HG02642 (cell line): ENCODE measurements around the gene CXorf49.
"Not testable (repeated sequence)": the region's sequence is repeated elsewhere in the genome, so short reads cannot be mapped to it uniquely, and the experiment has no call there.

Experiments used
- ATAC-seq: cut with Tn5 transposase; IDR thresholded peaks from one replicate; pipeline ENCODE4 v1.9.1; 2021; ENCODE audit warnings: mild to moderate bottlenecking; ENCODE audit not compliant: unreplicated experiment, poor library complexity

Gene CXorf49

DNA sequence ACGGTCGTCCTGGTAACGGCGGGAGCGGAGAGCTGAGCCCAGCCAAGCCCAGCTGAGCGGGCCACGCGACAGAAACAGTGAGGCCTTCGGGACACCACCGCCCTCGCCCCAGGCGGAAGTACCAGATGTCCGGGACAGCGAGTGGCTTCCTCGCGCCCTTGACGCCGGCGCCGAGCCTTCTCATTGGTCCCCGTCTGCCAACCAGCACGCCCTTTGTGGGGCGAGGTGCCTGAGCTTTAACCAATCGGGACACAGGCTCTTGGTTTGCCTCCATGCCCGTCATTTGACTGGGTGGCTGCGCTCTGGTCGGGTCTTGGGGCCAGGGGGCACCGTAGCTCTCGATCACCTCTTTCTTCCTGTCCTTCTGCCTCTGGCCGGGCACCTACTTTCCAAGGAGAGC is at the start of gene CXorf49:
CXorf49 (minus strand) TSS at position 101 of the 400 bp plus-strand sequence. CDS start 134 bp downstream, outside the sequence.
- not testable (repeated sequence) for ATAC-seq

- not testable (repeated sequence) for ATAC-seq
Measured at GRCh38 chrX:71767134-71767533, 49.0 kb upstream of the CXorf49 start.

- not testable (repeated sequence) for ATAC-seq
Measured at GRCh38 chrX:71765613-71766012, 47.5 kb upstream of the CXorf49 start.

- ATAC-seq: not testable (repeated sequence)
Measured at GRCh38 chrX:71764832-71765231, 46.7 kb upstream of the CXorf49 start.

DNA sequence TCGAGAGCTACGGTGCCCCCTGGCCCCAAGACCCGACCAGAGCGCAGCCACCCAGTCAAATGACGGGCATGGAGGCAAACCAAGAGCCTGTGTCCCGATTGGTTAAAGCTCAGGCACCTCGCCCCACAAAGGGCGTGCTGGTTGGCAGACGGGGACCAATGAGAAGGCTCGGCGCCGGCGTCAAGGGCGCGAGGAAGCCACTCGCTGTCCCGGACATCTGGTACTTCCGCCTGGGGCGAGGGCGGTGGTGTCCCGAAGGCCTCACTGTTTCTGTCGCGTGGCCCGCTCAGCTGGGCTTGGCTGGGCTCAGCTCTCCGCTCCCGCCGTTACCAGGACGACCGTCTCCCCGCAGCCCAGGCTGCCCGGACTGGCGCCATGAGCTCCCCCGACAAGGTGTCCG is 45.0 kb upstream of the CXorf49 start, which contains the start of gene CXorf49B:
CXorf49B (plus strand) TSS at position 301 of the 400 bp plus-strand sequence; CDS start at position 376, 75 bp downstream.
- not testable (repeated sequence) for ATAC-seq

DNA sequence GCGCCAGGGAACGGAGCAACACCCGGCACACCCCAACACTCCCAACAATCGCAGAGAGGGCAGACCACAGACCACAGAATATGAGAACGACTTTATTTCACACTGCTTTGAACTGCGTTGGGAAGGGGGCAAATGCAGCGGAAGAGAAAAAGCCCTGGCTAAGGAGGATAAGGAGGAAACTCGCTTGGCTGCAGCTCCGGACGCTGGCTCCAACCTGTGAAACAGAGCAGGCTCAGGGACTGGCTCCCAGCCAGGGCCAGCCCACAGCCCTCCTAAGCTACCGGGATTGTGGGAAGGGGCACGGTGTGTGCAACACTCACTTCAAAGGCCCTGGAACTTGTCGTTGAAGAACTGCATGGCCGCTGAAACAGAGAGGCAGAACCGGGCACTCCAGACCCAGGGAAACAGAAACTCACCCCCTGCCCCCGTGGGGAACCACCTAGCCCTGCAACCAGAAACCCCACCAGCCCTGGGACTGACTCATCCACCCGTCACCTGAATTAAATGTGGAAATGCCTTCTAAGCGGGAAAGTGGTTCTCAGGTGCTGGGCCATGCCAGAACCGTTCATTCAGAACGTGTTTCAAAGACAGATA is 42.7 kb upstream of the CXorf49 start:
- ATAC-seq: not testable (repeated sequence)

- not testable (repeated sequence) for ATAC-seq
Measured at GRCh38 chrX:71720289-71720886, 2.3 kb upstream of the CXorf49 start.

DNA sequence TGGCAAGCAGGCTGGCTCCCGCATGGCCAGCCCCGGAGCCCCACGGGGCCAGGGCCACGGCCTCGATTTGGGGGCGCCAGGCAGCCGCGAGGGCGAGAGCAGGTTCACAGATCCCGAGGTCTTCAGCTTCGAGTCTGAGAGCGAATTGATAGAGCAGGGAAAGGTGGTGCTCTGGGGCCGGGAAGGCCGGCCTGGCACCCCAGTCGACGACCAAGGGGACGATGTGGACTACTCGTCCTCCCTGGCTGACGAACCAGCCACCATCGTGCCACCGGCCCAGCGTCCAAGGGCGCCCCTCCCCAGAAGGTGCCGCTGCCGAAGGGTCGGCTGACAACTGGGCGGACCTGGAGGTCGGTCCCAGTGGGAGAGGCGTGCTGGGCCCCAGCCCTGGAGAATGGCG is 1.1 kb upstream of the CXorf49 start:
- not testable (repeated sequence) for ATAC-seq

DNA sequence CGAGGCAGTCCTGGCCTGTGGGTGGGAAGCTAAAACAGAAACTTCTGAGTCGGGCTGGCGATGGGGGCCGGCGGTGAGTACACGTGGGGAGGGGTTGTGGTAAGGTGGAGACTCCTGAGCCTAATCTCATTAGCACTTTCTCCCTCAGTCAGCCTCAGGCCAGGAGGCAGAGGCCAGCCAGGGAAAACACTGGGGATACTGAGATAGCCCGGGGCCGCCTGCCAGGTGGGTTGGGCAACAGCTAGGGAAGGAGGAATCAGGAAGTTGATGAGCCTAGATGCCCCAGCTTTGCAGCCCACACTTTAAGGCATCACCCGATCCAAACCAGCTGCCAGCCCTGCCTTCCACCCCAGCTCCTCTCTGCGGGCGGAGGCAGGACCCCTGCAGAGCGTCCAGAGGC is 1.8 kb downstream of the CXorf49 start:
- not testable (repeated sequence) for ATAC-seq

- ATAC-seq: not testable (repeated sequence)
Measured at GRCh38 chrX:71715551-71715950, 2.5 kb downstream of the CXorf49 start.

DNA sequence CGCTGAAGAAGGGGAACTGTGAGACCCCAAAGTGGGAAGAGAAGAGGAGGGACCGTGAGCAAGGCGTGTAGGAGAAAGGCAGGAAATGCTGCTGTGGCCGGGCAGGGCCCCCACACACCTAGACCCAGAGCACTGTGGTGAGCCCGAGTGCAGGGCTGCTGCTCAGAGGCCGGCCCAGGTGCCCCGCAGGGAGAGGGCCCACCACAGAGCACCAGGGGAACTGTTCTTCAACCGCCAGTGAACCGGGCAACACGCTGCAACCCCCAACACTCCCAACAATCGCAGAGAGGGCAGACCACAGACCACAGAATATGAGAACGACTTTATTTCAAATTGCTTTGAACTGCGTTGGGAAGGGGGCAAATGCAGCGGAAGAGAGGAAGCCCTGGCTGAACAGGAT is 4.0 kb downstream of the CXorf49 start:
- ATAC-seq: not testable (repeated sequence)

DNA sequence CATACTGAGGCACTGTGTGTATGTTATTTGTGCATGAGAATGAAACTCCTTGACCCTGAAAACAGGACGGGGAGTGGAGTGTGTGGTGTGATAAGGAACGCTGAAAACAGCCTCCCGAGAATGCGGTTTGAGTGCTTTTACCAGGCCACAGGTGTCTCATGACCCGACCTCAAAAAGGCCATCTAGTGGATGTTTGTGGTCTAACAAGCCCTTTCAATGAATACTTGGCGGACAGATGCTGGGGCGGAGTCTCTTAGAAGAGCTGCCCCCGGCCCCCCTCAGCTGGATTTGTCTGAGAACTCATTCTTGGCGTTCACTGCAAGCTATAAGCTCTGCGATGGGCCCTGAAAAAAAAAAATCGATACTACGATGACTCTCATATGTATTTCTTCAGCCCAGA is 15.2 kb downstream of the CXorf49 start:
- peak; percentile 61 for ATAC-seq

DNA sequence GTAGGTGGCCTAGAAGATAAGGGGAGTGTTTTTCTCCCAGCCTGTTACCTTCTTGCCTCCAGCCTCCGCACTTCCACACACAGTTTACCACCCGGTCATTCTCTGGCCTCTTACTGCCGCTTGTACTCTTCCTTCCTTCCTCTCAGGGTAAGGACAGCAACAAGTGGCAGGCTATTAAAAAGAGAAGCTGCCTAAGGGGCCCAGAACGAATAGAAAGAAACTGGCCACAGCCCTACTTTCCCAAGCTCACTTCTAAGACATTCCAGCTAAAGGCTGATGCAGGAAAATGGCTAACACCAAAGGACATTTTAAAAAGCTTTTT is 19.1 kb downstream of the CXorf49 start:
- ATAC-seq: not testable (repeated sequence)

DNA sequence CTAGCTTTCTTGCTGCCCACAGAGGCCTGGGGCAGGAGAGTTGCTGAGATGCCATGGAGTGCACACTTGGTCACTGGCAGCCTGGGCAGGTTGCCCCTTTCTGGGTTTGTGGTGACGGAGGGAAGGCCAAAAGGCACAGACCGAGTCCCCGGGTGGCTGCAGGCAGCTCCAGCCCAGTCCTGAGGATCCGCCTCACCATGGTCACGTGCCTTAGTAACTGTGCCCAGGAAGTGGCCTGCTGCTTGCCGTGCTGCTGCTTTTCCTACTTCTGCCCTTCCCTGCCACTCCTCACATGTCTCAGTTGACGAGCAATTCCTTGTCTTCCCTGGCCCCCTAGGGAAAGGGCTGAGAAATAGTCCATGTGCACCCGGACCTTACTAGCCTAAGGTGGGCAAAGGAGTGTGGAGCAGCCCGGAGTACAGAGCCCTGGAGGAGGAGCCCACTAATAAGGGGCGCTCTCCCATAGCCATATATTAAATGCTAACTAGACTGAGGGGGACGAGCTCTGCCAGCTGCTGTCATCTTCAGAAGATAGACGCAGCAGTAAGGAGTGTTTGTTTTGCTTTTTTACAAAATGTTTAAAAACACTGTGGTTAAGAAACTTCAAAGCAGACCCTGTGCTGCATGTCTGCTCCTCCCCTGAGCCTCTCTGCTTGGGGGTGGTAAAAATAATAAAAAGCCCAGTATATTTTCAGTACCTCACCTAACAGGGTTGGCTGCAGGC is 19.6 kb downstream of the CXorf49 start:
- ATAC-seq: not testable (repeated sequence)

GRCh38 chrX:71697466-71698298 is 20.4 kb downstream of the CXorf49 start:
- peak; percentile 55 for ATAC-seq

DNA sequence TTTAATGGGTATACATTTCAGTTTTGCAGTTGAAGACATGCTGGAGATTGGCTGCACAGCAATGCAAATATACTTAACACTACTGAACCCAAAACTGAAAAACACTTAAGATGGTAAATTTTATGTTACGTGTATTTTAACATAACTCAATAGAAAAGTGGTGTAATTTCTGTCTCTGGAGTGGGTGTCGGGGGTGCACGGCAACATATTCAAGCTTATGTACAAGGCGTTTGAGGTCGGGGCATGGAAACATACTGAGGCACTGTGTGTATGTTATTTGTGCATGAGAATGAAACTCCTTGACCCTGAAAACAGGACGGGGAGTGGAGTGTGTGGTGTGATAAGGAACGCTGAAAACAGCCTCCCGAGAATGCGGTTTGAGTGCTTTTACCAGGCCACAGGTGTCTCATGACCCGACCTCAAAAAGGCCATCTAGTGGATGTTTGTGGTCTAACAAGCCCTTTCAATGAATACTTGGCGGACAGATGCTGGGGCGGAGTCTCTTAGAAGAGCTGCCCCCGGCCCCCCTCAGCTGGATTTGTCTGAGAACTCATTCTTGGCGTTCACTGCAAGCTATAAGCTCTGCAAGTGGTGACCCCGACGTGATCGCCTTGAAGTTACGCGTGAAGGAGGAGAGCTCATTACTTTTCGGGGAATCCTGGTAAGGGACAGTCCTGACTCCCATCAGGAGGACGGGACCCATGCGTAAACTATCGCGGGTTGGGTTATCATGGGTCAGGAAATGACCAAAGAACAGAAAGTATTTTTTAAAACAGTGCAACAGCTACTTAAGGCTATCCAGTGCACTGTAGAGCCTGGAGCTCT is 21.2 kb downstream of the CXorf49 start:
- ATAC-seq: peak; percentile 73

GRCh38 chrX:71679575-71680207 is 38.4 kb downstream of the CXorf49 start:
- ATAC-seq: no peak

- ATAC-seq: not testable (repeated sequence)
Measured at GRCh38 chrX:71677195-71677594, 40.9 kb downstream of the CXorf49 start.
